Activated CD4-positive, alpha-beta T cell treated with anti-CD3 and anti-CD28 coated beads, Interleukin-2, amount 50 U/mL, for 1 hour (primary cell): ENCODE results near the gene ZNF177.
A peak's percentile ranks its signal among the peaks of the same experiment; 100 is the strongest.
"Not testable (repeated sequence)": the region's sequence is repeated elsewhere in the genome, so short reads cannot be mapped to it uniquely, and the experiment has no call there.

Experiments
- DNase-seq: peaks from one replicate; pipeline ENCODE4 v3.0.0-alpha.2; 2020

Gene ZNF177

DNA sequence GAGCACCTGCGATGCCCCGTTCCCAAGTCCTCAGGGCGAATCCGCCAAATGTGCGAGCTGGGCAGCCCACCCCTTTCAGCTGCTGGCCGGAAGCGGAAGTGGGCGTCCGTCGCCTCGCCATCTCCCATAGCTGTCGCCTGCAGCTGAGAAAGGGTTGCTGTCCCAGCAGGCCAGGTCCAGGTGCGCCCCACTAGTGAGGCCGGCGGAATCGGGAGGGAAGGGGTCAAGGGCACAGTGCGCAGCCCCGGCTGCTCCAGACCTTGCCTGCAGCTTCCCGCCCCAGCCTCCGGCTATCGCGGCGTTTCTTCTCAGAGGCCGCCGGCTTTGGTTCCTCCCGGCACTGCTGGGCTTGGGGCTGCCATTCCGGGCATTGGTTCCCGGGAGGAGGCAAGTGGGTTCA is at the start of gene ZNF177:
ZNF177 (plus strand) TSS at position 109 of the 400 bp plus-strand sequence. CDS start 15,299 bp downstream, outside the sequence.
- DNase-seq = no peak

DNA sequence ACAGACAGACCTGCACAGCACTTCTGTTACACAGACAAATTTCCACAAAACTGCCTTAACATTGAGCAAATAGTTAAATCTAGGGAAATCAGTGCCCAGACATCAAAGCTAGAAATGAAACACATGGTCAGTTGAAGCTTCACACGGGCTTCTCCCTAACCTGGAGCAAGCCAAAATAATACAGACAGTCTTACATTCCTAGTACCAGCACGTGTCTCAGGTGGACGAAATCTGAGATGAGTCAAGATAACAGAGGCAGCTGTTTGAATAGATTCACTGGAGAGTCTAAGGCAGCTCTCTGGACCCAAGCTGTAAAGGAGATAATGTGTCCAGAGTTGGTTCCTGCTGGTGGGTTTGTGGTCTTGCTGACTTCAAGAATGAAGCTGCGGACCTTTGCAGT is 49.1 kb upstream of the ZNF177 start:
- no peak for DNase-seq

DNA sequence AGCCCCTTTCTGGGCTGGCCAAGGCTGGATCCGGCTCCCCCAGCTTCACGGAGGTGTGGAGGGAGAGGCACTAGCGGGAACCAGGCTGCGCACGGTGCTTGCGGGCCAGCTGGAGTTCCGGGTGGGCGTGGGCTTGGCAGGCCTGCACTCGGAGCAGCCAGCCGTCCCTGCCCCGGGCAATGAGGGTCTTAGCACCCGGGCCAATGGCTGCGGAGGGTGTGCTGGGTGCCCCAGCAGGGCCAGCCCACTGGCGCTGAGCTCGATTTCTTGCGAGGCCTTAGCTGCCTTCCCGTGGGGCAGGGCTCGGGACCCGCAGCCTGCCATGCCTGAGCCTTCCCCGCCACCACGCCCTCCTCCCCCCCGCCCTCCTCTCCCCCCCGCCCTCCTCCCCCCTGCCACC is 41.5 kb upstream of the ZNF177 start:
- DNase-seq = no peak

- not testable (repeated sequence) for DNase-seq
These were observed 41.1 kb upstream of the ZNF177 start for GRCh38 chr19:9321756-9322155.

DNA sequence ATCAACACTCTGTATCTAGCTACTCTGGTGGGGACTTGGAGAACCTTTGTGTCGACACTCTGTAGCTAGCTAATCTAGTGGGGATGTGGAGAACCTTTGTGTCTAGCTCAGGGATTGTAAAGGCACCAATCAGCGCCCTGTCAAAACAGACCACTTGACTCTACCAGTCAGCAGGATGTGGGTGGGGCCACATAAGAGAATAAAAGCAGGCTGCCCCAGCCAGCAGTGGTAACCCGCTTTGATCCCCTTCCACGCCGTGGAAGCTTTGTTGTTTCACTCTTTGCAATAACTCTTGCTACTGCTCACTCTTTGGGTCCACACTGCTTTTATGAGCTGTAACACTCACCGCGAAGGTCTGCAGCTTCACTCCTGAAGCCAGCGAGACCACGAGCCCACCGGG is 40.6 kb upstream of the ZNF177 start:
- DNase-seq = not testable (repeated sequence)

GRCh38 chr19:9323557-9323918 is 39.3 kb upstream of the ZNF177 start:
- DNase-seq = no peak

DNA sequence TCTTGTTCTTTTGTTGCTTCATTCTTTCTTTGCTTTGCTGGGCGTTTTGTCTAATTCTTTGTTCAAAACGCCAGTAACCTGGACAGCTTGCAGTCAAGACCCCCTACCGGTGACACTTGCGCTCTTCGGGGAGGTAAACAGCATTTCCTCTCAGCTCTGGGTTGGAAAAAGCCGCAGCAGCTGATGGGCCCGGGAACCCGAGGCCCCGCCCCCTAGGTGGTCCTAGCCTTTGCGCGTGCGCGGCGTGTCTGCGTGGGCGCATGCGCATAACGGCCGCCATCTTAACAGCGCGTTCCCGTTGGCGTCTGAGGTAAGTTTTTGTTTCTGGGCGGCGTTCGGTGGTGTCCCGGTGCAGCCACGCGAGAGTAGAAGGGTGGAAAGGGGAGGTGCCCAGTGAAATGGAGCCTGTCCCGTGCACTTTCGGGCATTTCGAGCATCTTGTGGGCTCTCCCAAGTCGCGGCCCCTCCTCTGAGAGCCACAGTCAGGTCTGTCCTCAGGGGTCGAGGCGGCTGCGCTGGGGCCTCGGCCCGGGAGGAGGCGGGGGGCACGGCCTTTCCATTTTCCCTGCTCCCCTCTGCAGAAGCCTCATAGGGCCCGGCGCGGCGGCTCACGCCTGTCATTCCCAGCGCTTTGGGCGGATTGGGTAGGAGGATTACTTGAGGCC is 38.8 kb upstream of the ZNF177 start, which contains the start of gene ZNF559:
ZNF559 (plus strand) TSS at position 261 of the 665 bp plus-strand sequence. CDS start 14,371 bp downstream, outside the sequence.
- DNase-seq = peak; percentile 97

DNA sequence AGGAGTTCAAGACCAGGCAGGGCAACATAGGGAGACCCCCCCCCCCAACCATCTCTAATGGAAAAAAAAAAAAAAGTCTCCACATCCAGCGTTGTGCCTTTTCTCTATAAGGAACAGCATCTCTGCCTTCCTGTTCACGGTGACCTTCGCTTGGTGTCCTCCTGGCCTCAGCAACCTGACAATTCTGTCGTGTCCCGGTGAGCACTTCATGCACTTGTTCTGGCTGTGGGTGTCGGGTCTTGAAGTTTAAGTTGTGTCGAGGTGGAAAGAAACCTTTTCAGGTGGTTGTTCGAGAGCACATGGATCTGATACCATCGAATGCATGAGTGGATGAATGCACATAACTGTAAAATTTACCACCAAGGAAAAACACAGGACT is 38.2 kb upstream of the ZNF177 start:
- DNase-seq = no peak

DNA sequence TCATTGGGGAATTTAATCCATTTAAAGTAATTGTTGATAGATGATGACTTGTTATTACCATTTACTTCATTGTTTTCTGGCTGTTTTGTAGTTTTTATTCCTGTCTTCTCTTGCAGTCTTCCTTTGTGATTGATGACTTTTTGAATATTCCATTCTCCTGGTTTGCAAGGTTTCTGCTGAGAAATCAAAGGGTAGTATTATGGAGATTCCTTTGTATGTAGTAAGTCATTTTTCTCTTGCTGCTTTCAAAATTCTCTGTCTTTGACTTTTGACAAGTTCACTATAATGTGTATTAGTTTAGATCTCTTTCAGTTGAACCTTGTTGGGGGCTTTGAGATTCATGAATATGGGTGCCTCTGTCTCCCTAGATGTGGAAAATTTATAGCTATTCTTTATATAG is 32.8 kb upstream of the ZNF177 start:
- DNase-seq = no peak

- no peak for DNase-seq
These were observed 20.1 kb upstream of the ZNF177 start for GRCh38 chr19:9342610-9343304.

DNA sequence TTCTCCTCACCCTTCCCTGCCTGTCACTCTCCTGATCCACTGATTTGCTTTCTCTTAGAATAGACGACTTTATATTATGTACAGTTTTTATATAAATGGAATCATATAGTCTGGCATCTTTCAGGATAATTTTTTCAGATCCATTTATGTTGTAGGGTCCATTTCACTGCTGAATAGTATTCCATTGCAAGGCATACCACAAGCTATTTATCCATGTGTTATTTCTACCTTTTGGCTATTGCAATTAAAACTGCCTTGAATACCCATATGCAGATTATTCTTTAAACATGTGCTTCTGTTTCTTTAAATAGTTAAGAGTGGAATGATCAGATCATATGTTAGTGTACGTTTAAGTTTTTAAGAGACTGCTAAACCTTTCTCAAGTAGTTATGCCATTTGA is 17.8 kb upstream of the ZNF177 start:
- DNase-seq = no peak

GRCh38 chr19:9348253-9348652 is 14.6 kb upstream of the ZNF177 start:
- DNase-seq = no peak

DNA sequence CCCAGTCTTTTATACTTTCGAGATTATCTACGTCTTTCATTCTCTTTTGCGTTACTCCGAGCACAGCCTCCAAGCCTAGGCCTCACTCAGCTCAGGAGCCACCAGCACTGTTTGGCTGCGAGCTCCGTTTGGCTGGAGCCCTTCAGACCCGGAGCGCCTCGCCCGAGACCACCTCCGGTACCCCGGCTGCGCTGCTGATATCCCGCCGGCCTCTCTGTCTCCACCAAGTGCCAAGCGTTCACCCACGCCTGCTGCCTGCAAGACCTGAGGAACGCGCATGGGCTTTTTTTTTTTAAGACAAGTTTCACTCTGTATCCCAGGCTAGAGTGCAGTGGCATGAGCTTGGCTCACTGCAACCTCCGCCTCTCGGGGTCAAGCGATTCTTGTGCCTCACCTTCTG is 14.1 kb upstream of the ZNF177 start:
- no peak for DNase-seq

GRCh38 chr19:9352505-9352904 is 10.3 kb upstream of the ZNF177 start:
- no peak for DNase-seq

DNA sequence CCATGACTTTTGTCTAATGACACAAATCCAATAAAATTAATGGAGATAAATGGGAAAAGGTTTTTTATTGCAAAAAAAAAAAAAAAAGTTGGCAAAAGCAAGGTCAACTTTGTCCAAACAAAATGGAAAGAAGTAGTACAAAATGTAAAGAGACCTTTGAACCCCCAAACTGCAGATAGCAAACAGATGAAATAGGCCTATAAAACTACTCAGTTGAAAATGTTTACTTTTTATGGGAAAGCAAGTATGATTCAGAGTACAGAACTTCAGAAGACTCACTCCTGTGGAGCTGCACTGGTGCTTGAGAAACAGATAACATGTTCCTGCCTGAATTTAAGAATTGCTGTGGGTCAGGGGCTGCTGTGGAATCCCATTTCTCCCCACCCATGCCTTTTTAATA is 9.8 kb upstream of the ZNF177 start:
- no peak for DNase-seq

- no peak for DNase-seq
These were observed 8.2 kb upstream of the ZNF177 start for GRCh38 chr19:9354651-9355050.

DNA sequence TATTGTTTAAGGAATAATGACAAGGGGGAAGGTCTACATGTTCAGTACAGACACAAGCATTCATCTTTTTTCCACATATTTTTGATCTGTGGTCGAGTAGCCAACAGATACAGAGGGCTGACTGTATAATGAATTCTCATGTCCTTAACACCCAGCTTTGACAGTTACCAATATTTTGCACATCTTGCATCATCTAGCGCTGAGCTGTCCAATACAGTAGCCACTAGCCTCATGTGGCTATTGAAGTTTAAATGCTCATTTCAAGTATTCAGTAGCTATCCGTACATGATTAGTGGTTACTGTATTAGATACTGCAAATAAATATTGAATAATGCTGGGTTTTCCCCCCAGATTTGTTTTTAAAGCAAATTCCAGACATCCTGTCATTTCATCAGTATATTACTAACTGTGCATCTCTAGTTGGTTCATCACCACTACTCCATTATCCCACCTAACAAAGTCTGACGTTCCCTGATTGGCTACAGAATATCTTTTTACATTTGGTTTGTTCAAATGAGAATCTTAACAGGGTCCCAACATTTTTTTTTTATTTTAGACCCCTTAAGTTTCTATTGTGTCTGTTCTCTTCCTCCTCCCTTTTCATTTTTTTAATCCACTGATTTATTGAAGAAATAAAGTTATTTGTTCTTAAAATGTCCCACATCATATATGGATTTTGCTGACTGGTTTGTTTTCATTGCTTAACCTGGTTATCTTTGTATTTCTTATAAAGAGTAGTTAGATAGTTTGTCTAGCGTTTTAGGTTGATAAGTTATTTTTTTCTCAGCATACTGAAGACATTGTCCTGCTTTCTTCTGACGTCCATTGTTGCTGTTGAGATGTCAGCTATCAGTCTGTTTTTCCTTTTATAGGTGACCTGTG is 8.2 kb downstream of the ZNF177 start:
- DNase-seq = no peak

- DNase-seq = no peak
These were observed 18.6 kb downstream of the ZNF177 start for GRCh38 chr19:9381361-9381785.

GRCh38 chr19:9406798-9407352 is 44.1 kb downstream of the ZNF177 start:
- DNase-seq = peak; percentile 32

DNA sequence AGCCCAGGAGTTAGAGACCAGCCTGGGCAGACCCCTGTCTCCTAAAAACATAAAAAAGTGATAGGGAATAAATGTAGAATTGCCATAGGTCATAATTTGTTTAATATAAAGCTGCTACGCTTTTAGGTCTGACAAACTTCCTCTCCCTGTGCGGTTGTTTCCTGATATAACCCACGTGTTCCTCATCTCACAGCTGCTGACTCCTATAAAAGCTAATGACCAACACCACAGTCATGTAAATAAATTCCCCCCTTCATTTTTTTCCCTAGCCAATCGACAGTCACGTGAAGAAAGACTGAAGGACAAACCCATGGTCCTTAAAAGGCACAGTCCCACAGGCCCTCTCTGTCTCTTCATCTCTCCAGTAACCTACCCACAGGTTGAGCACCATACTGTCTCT is 45.0 kb downstream of the ZNF177 start:
- DNase-seq = no peak

DNA sequence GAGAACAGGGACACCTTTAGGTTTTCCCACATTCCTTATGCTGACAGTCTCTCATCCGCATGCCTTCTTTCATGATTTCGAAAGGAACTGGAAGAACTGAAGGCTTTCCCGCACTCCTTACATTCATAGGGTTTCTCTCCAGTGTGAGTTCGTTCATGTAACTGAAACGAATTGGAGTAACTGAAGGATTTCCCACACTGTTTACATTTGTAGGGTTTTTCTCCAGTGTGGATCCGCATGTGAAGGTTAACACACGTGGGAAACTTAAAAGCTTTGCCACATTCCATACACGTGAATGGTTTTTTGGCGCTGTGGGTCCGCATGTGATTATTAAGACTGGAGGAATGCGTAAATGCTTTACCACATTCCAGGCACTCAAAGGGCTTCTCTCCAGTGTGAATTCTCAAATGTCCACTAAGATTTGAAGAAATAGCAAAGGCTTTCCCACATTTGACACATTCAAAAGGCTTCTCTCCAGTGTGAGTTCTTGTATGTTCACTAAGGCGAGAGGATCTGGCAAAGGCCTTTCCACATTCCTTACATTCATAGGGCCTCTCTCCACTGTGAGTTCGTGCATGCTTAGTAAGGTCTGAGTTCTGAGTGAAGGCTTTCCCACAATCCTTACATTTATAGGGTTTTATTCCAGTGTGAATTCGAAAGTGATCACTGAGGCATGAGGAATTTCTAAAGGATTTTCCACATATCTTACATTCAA is 50.6 kb downstream of the ZNF177 start:
- no peak for DNase-seq

- DNase-seq = no peak
These were observed 65.1 kb downstream of the ZNF177 start for GRCh38 chr19:9427941-9428340.

- DNase-seq = no peak
These were observed 67.6 kb downstream of the ZNF177 start for GRCh38 chr19:9430444-9430843.
